Measurements from ENCODE around the gene CD248. TPM values are rescaled to one million over a fixed set of nuclear protein-coding genes. Genes with fewer than 3 reads are reported as not detected.

CD248 gene
- total and polyA plus RNA-seq, 2 donors (not counting 1 experiment from before 2014, with no cell fraction given): 0.40 to 0.96 TPM

DNA sequence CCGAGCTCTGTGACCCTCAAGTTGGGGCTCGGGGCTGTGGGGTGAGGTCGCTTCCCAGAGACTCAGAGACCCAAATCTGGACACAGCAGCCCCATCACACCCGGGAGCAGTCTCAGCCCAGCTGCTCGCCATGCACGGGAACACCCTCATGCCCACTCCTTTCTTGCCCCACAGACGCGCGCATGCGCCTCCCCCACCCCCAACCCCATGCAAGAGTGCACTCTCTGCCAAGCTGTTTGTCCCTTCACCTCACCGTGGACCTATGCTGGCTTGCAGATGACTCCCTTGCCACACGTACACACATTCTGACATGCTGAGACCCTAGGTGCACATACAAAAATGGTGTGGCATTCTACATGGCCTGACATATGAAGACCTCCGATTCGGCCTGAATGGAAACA lies 478 bp upstream of the CD248 start:
- TF ChIP-seq, protein P1, sequence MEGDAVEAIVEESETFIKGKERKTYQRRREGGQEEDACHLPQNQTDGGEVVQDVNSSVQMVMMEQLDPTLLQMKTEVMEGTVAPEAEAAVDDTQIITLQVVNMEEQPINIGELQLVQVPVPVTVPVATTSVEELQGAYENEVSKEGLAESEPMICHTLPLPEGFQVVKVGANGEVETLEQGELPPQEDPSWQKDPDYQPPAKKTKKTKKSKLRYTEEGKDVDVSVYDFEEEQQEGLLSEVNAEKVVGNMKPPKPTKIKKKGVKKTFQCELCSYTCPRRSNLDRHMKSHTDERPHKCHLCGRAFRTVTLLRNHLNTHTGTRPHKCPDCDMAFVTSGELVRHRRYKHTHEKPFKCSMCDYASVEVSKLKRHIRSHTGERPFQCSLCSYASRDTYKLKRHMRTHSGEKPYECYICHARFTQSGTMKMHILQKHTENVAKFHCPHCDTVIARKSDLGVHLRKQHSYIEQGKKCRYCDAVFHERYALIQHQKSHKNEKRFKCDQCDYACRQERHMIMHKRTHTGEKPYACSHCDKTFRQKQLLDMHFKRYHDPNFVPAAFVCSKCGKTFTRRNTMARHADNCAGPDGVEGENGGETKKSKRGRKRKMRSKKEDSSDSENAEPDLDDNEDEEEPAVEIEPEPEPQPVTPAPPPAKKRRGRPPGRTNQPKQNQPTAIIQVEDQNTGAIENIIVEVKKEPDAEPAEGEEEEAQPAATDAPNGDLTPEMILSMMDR (IDR thresholded peaks at IDR 0.05): no peak
- no peak for TF ChIP-seq EZH2 (IDR thresholded peaks at IDR 0.05; ENCODE audit: borderline replicate concordance, insufficient read depth, low read depth, low read length, poor library complexity, severe bottlenecking)
- no peaks in the 10 kb centered on the region for H3K79me2 ChIP-seq (ENCODE audit: control insufficient read depth, insufficient read depth, low read length)
- DNase-seq (peak; percentile 83), ATAC-seq (ENCODE audit: low read depth) (peak; percentile 13)
- peak overlapping the region; percentile 50 for H2AFZ ChIP-seq (ENCODE audit: insufficient read depth, low read depth, low read length, poor library complexity, severe bottlenecking)
- H3K9ac ChIP-seq (ENCODE audit: low read length): peak overlapping the region; percentile 47
- Mint-ChIP-seq H3K9me3 (ENCODE audit: insufficient read depth) (no peaks in the 10 kb centered on the region), H3K4me1 (peaks cover 45% of the 10 kb centered on the region), H3K4me3 (peak overlapping the region; percentile 91), H3K27ac (peak overlapping the region; percentile 98), H3K27me3 (no peaks in the 10 kb centered on the region)
- H3K4me1 ChIP-seq (ENCODE audit: control insufficient read depth in 2 of 2, insufficient read depth in 2 of 2, low read length in 2 of 2): peaks cover 35 to 38% of the 10 kb centered on the region in 2 donors
- ChIA-PET POLR2A (interaction anchor here (0.6 to 1.4 kb wide), 6 partner anchors 28 to 209 kb away, joined by 3 to 7 read pairs (median 4); partner anchors contain the start of genes RAB1B and SLC29A2), CTCF (interaction anchor here (0.9 to 2.0 kb wide), 6 partner anchors 8 to 28 kb away, joined by 3 to 6 read pairs (median 5); partner anchors contain the start of gene YIF1A)
- H3K27me3 ChIP-seq (replicated peaks in 1 of 4; ENCODE audit: control extremely low read depth in 1 of 4, control insufficient read depth in 3 of 4, insufficient read depth in 4 of 4, low read length in 3 of 4): no peaks in the 10 kb centered on the region
- H3K27ac ChIP-seq (ENCODE audit: low read length in 2 of 2): peak overlapping the region; percentile 76 to 95
- no peaks in the 10 kb centered on the region for H4K20me1 ChIP-seq (ENCODE audit: control insufficient read depth, insufficient read depth, low read length, poor library complexity, severe bottlenecking)
- 5% methylated on average over 14 of the region's 14 CpGs for WGBS (ENCODE audit: insufficient coverage)
- H3K36me3 ChIP-seq (replicated peaks in 1 of 2; ENCODE audit: control extremely low read depth in 1 of 2, control insufficient read depth in 1 of 2, extremely low read depth in 1 of 2, insufficient read depth in 2 of 2, low read length in 1 of 2): no peaks in the 10 kb centered on the region
- peak overlapping the region; percentile 77 for H3K4me2 ChIP-seq (replicated peaks; ENCODE audit: low read depth, low read length, poor library complexity, severe bottlenecking)
- H3K4me3 ChIP-seq (ENCODE audit: control extremely low read depth in 1 of 5, extremely low read depth in 1 of 5, insufficient read depth in 1 of 5, low read depth in 2 of 5, low read length in 4 of 5): peak overlapping the region in 4 of 5 experiments; percentile 6 to 51 (median 20)
- intact Hi-C loops (cut with micrococcal nuclease): no loop called here
- no peaks in the 10 kb centered on the region for H3K9me3 ChIP-seq (ENCODE audit: control extremely low read depth in 1 of 3, control insufficient read depth in 2 of 3, insufficient read depth in 1 of 3, low read length in 2 of 3)
